Body of pancreas (tissue), 4 donors: Measurements from ENCODE around the gene CBL. TPM values are rescaled to one million over a fixed set of nuclear protein-coding genes. Genes with fewer than 3 reads are reported as not detected.

Experiments used
- ATAC-seq: fragments of 150-250 bp; one replicate; pipeline ENCODE4 v1.9.1; 2016
- DNase-seq, 4 donors: peaks; one replicate each; pipeline ENCODE4 v3.0.0-alpha.2; 2019
- H3K27ac ChIP-seq, 4 donors: fragments of 200-600 bp; sonication (generic); 1 replicate in 3 of 4; 2 replicates in 1 of 4; pipeline versions ENCODE4 v1.5.1 to v1.6.1; 2016 to 2019; ENCODE audit warnings: mild to moderate bottlenecking in 1 of 4, mixed read lengths in 1 of 4, moderate library complexity in 1 of 4
- H3K27me3 ChIP-seq, 2 donors: fragments of 200-600 bp; sonication (generic); one replicate each; pipeline ENCODE4 v1.6.0; 2016; ENCODE audit warnings: mild to moderate bottlenecking in 1 of 2
- H3K36me3 ChIP-seq, 2 donors: fragments of 200-600 bp; sonication (generic); replicated peaks in 1 of 2; 2 replicates each; pipeline ENCODE4 v1.5.1; 2016; ENCODE audit warnings: low read depth in 2 of 2; ENCODE audit not compliant: insufficient read depth in 1 of 2
- H3K4me1 ChIP-seq: fragments of 200-600 bp; sonication (generic); one replicate; pipeline ENCODE4 v1.6.0; 2016
- H3K4me3 ChIP-seq, 2 donors: fragments of 200-600 bp; sonication (generic); 1 replicate in 1 of 2; 2 replicates in 1 of 2; pipeline ENCODE4 v1.5.1; 2016 to 2019
- H3K9me3 ChIP-seq, 3 donors: fragments of 200-600 bp; sonication (generic); 1 replicate in 2 of 3; 2 replicates in 1 of 3; pipeline ENCODE4 v1.5.1; 2016
- CTCF ChIP-seq, 7 experiments: fragments of 450-650 bp in 4 of 7; fragments of 200-600 bp in 3 of 7; sonication (generic) in 3 of 7; IDR thresholded peaks; one replicate each; pipeline ENCODE4 v1.5.1; 2016 to 2019; ENCODE audit warnings: antibody characterized with exemption in 7 of 7
- POLR2A ChIP-seq, 3 donors: fragments of 450-650 bp; IDR thresholded peaks; one replicate each; pipeline ENCODE4 v1.6.1; 2016; ENCODE audit warnings: antibody characterized with exemption in 3 of 3, mild to moderate bottlenecking in 2 of 3
- WGBS, 2 donors: methylation state at CpG; one replicate each; pipeline ENCODE4 v1.1.5; 2017; 5-methylcytosine and 5-hydroxymethylcytosine counted together
- intact Hi-C: fragments of 100-400 bp; cut with DNase I; formaldehyde crosslinking; loops from one replicate; pipeline ENCODE4 v1.15.1; 2023
- total RNA-seq, 2 donors: library from RNA; depleted of rRNA; stranded (reverse); fragments of >200 nt; gene quantifications; one replicate each; pipeline ENCODE4 v1.1.0, GENCODE V29; 2016

The CBL gene
- total RNA-seq, 2 donors from 2014 or later: 3.0 to 6.5 TPM

DNA sequence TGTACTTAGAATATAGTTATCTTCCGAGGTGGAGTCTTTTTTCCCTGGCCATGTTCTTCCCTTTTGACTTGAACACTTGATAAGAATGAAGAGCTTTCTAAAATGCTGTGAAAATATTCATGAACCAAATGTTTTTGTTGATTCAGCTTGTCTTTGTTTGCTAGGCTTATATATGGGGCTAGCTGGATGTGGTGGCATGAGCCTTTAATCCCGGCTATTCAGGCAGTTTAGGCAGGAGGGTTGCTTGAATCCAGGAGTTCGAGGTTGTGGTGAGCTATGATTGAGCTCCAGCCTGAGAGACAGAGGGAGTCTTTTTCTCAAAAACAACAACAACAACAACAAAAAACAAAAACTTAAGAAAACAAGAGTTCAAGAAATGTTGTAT, 23.1 kb downstream of the CBL start:
- no peak overlapping the region for H3K27ac ChIP-seq
- no peak for ATAC-seq
- no peak for DNase-seq
- H3K9me3 ChIP-seq: no peaks in the 10 kb centered on the region
- no peaks in the 10 kb centered on the region for H3K27me3 ChIP-seq
- H3K4me1 ChIP-seq: no peaks in the 10 kb centered on the region
- TF ChIP-seq CTCF (IDR thresholded peaks at IDR 0.05) (no peak), POLR2A (IDR thresholded peaks at IDR 0.05) (no peak)
- H3K4me3 ChIP-seq: no peak overlapping the region
- intact Hi-C loops: no loop called here
- 75 to 76% methylated on average over 3 of the region's 3 CpGs for WGBS, 2 donors
- no peaks in the 10 kb centered on the region for H3K36me3 ChIP-seq

GRCh38 chr11:119229741-119230140, 23.6 kb downstream of the CBL start:
- Histone ChIP-seq H3K9me3 (no peaks in the 10 kb centered on the region), H3K27ac (no peak overlapping the region), H3K4me1 (no peaks in the 10 kb centered on the region), H3K4me3 (no peak overlapping the region), H3K27me3 (no peaks in the 10 kb centered on the region), H3K36me3 (no peaks in the 10 kb centered on the region)
- intact Hi-C loops: no loop called here
- WGBS, 2 donors: 91 to 95% methylated on average over 4 of the region's 4 CpGs
- no peak for TF ChIP-seq CTCF (IDR thresholded peaks at IDR 0.05)
- no peak for TF ChIP-seq POLR2A (IDR thresholded peaks at IDR 0.05)
- no peak for DNase-seq
- no peak for ATAC-seq

DNA sequence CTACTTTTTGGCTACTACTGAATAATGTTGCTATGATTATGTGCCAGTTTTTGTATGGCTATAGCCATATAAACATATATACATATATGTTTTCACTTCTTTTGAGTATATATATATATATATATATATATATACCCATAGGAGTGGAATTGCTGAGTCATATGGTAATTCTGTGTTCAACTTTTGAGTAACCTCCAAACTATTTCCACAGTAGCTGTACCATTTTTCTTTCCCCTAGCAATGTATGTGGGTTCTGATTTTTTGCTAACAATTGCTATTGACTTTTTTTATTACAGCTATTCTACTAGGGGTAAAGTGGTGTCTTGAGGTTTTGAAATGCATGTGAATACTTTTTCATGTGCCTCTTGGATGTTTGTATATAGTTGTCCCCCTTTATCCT, 30.4 kb downstream of the CBL start:
- TF ChIP-seq POLR2A (IDR thresholded peaks at IDR 0.05) (no peak), CTCF (IDR thresholded peaks at IDR 0.05) (no peak)
- no peak overlapping the region for H3K4me3 ChIP-seq
- no peaks in the 10 kb centered on the region for H3K27me3 ChIP-seq
- DNase-seq (no peak), ATAC-seq (no peak)
- H3K4me1 ChIP-seq: no peaks in the 10 kb centered on the region
- no peaks in the 10 kb centered on the region for H3K9me3 ChIP-seq
- no peak overlapping the region for H3K27ac ChIP-seq
- intact Hi-C loops: no loop called here
- H3K36me3 ChIP-seq: no peaks in the 10 kb centered on the region

- no peak for ATAC-seq
- H3K4me1 ChIP-seq: no peaks in the 10 kb centered on the region
These were observed 30.8 kb downstream of the CBL start for GRCh38 chr11:119236891-119237290.

More at GRCh38 chr11:119236891-119237290, 30.8 kb downstream of the CBL start:
- WGBS, 2 donors: 67 to 83% methylated on average over 1 of the region's 1 CpG
- H3K36me3 ChIP-seq: no peaks in the 10 kb centered on the region
- TF ChIP-seq POLR2A (IDR thresholded peaks at IDR 0.05) (no peak), CTCF (IDR thresholded peaks at IDR 0.05) (no peak)
- no peaks in the 10 kb centered on the region for H3K9me3 ChIP-seq
- intact Hi-C loops: no loop called here
- no peaks in the 10 kb centered on the region for H3K27me3 ChIP-seq
- no peak overlapping the region for H3K4me3 ChIP-seq
- no peak overlapping the region for H3K27ac ChIP-seq
- DNase-seq: no peak
